C4-2B (cell line): ENCODE measurements around the gene CES4A.
"Not testable (repeated sequence)": the region's sequence is repeated elsewhere in the genome, so short reads cannot be mapped to it uniquely, and the experiment has no call there.

ENCODE experiments used
- H3K27ac ChIP-seq: fragments of 450-650 bp; 2 replicates; pipeline ENCODE4 v1.5.1; 2017
- ZFX ChIP-seq: fragments of 450-650 bp; IDR thresholded peaks from 2 replicates; pipeline ENCODE4 v1.6.1; 2017
- TF ChIP-seq, protein P1 (sequence below): fragments of 450-650 bp; conservative IDR thresholded peaks from 2 replicates; pipeline ENCODE4 v1.5.1; 2017; ENCODE audit warnings: mild to moderate bottlenecking

The CES4A gene

DNA sequence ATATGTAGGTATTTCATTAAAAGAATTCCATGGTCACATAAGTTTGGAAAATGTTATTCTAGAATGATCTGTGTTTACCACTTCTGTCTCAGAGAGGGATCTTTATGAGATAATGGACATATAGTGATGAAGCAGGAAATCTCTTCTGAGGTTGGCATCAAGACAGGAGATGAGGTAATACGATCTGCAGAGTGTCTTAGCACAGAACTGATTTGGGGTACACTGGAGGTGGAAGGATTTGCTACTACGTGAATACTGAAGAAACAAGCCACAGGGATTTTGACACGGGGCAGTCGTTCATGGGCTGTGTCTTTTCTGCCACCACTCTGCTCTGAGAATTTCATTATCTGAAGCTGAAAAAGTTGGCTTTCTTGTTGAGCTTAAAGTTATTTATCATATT is 46.1 kb downstream of the CES4A start:
- H3K27ac ChIP-seq, result no peak overlapping the region
- no peak for TF ChIP-seq ZFX
- TF ChIP-seq, protein P1, sequence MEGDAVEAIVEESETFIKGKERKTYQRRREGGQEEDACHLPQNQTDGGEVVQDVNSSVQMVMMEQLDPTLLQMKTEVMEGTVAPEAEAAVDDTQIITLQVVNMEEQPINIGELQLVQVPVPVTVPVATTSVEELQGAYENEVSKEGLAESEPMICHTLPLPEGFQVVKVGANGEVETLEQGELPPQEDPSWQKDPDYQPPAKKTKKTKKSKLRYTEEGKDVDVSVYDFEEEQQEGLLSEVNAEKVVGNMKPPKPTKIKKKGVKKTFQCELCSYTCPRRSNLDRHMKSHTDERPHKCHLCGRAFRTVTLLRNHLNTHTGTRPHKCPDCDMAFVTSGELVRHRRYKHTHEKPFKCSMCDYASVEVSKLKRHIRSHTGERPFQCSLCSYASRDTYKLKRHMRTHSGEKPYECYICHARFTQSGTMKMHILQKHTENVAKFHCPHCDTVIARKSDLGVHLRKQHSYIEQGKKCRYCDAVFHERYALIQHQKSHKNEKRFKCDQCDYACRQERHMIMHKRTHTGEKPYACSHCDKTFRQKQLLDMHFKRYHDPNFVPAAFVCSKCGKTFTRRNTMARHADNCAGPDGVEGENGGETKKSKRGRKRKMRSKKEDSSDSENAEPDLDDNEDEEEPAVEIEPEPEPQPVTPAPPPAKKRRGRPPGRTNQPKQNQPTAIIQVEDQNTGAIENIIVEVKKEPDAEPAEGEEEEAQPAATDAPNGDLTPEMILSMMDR, result no peak

DNA sequence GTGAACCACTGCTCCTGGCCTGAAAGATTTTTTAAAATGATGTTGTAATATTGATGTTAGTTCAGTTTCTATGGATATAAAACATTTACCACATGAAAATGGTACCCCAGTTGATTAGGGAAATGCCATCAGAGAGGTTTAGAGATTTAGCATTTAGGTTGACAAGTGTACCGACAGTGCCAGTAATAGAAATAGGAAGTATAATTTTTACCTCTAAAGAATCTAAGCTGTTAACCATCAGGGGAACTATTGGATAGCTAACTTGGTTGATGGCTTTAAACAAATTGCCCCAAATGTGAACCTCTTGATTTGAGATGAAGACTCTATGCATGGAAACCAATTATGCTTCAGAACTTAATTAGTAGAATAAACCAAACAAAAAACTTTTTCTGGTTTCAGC is 47.0 kb downstream of the CES4A start:
- TF ChIP-seq, protein P1, result no peak
- H3K27ac ChIP-seq, result no peak overlapping the region

DNA sequence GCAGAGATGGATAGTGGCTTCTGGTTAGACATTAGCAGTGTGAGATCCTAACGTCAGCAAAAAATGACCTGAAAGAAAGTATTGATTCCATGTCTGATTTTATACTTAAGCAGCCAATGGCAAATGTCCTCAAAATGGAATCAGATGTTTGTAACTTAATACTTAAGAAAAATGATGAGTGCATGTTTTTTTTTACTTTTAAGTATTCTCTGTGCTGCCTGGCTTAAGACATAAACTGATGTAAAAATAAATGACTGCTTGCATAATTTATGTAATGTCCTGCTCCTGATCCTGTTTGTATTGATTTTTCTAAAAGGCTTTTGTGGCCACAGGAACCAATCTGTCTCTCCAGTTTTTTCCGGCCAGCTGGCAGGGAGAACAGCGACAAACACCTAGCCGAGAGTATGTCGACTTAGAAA is 47.9 kb downstream of the CES4A start:
- H3K27ac ChIP-seq, result no peak overlapping the region
- TF ChIP-seq, protein P1, result no peak
- TF ChIP-seq ZFX, result no peak

DNA sequence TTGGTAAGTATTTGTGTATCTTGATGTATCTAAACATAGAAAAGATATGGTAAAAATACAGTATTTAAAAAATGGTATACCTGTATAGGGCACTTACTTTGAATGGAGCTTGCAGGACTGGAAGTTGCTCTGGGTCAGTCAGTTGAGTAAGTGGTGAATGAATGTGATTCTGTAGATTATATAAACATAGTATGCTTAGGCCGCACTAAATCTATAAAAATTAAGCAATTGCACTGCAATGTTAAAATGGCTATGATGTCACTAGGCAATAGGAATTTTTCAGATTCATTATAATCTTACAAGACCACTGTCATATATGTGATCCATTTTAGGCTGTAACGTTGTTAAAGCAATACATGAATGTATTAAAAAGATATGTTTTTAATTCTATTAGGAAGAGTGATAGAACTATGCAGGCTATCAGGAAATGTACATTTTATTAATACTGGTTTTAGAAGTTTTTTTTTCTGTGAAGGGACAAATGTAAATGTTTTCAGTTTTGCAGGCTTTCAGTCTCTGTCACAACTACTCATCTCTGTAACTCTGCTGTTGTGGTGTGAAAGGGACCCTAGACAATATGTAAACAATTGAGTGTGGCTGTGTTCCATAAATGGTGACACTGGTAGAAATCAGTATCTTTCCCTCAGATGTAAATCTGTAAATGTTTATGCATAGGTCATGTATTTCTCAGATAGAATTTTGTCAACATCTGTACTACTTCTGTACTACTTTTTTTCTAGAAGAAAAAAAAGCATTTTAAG is 51.1 kb downstream of the CES4A start:
- no peak for TF ChIP-seq ZFX
- TF ChIP-seq, protein P1, result no peak
- no peak overlapping the region for H3K27ac ChIP-seq

DNA sequence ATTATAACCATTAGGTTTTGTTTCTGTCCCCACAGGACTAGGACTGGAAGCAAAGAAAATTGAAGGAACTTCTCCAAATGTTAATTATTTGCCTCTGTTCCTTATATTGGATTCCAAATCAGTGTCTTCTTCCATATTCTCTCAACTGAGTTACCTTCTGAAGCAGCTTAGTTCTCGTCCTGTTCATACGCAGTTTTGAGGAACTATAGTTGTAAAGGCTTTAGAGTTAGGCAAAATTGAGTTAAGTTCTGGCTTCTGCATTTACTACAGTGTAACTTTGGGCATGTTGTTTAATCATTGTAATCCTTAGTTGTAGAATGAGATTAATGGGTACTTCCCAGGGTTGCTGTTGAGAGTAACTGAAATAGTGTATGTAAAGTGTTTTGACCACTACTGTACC is 51.8 kb downstream of the CES4A start:
- no peak for TF ChIP-seq ZFX
- TF ChIP-seq, protein P1, result no peak
- H3K27ac ChIP-seq, result no peak overlapping the region

DNA sequence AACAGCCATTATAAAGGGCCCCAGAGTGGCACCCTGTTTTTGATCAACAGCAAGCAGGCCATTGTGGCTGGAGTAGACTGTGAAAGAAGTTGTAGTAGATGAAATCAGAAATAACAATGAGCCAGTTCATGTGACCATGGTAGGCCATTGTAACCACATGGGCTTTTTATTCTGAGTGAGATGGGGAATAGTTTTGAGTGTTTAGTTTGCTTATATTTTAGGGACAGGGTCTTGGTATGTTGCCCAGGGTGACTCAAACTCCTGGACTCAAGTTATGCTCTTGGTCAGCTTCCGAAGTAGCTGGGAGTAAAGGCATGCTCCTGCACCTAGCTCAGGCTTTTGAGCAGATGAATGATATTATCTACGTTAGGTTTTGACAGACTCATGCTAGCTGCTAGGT is 52.5 kb downstream of the CES4A start:
- no peak for TF ChIP-seq ZFX
- TF ChIP-seq, protein P1, result no peak
- no peak overlapping the region for H3K27ac ChIP-seq

DNA sequence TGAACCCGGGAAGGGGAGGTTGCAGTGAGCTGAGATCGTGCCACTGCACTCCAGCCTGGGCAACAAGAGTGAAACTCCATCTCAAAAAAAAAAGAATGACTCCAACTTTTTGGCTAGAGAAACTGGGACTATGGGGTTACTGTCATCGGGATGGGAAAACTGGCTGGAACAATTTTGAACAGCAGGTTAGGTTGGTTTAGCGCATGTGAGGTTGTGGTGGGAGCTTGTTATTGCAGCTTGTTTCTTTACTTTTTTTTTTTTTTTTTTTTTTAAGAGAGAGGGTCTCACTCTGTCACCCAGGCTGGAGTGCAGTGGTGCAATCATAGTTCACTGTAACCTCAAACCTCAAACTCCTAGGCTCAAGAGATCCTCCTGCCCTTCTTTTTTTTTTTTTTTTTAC is 53.1 kb downstream of the CES4A start:
- H3K27ac ChIP-seq, result not testable (repeated sequence)

DNA sequence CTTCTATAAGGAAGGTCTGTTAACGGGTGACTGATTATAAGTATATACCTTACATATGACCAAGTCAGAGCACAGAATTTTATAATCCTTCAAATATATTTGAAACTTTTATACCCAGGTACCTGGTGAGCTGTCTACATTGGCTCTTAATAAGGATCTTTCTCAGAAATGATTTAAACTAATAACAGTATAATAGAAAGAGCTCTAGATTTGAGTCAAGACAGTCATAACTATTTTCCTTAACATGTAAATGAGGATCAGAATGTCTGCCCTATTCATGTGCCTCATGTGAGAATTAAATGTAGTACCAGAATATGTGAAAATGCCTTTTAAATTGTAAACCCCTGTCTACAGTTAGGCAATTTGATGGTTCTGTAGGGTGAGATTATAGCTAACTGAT is 55.0 kb downstream of the CES4A start:
- no peak overlapping the region for H3K27ac ChIP-seq
- TF ChIP-seq, protein P1, result no peak
- TF ChIP-seq ZFX, result no peak
